Fibroblast of villous mesenchyme (primary cell): ENCODE data around the gene ARG1. TPM values are rescaled to one million over a fixed set of nuclear protein-coding genes. Genes with fewer than 3 reads are reported as not detected.

Experiments used
- DNase-seq: peaks from one replicate; pipeline ENCODE4 v3.0.0-alpha.2; 2010; ENCODE audit warnings: low read depth
- H3K4me3 ChIP-seq: 2 replicates; pipeline ENCODE4 v1.5.1; 2011; ENCODE audit warnings: low read depth, mild to moderate bottlenecking, low read length
- CTCF ChIP-seq: IDR thresholded peaks from 2 replicates; pipeline ENCODE4 v1.5.1; 2012; ENCODE audit warnings: low read depth, mild to moderate bottlenecking, low read length; ENCODE audit not compliant: insufficient read depth
- total RNA-seq: library from RNA; depleted of rRNA; stranded (reverse); fragments of >200 nt; gene quantifications from 2 replicates; pipeline ENCODE4 v1.2.3, GENCODE V29; 2012

The ARG1 gene
- total RNA-seq, 1 donor = not detected

GRCh38 chr6:131631625-131632289 is 58.7 kb downstream of the ARG1 start:
- no peak for TF ChIP-seq CTCF
- H3K4me3 ChIP-seq = no peak overlapping the region
- DNase-seq = no peak

Other genes with a start within 250 kb of the ARG1 start
- 35.1 and 54.4 TPM in 2 replicates for gene MED23, start 55.0 kb downstream of the ARG1 start, total RNA-seq
- under 0.01 TPM in 1 of 2 replicates, not detected in the other for gene ENPP3, start 64.1 kb downstream of the ARG1 start, total RNA-seq
- not detected in 2 replicates for gene OR2A4, start 128.2 kb downstream of the ARG1 start, total RNA-seq
- gene CTAGE9, start 137.8 kb downstream of the ARG1 start, total RNA-seq = not detected in 2 replicates
- 6.0 and 8.4 TPM in 2 replicates for gene ENPP1, start 234.8 kb downstream of the ARG1 start, total RNA-seq